OCI-LY7 (cell line): Measurements from ENCODE around the gene GDI1.

ENCODE experiments used
- EZH2phosphoT487 ChIP-seq: fragments of 200-600 bp; sonication (generic); IDR thresholded peaks from 2 replicates; pipeline ENCODE4 v1.6.1; 2018; ENCODE audit warnings: low read depth, borderline replicate concordance, mild to moderate bottlenecking, mixed run types, antibody characterized with exemption, low read length, moderate library complexity, mixed read lengths
- TF ChIP-seq, protein P1 (sequence below): fragments of 200-600 bp; sonication (generic); conservative IDR thresholded peaks from 2 replicates; pipeline ENCODE4 v1.5.1; 2014; ENCODE audit warnings: mild to moderate bottlenecking, antibody characterized with exemption, low read length, moderate library complexity, mixed read lengths

DNA sequence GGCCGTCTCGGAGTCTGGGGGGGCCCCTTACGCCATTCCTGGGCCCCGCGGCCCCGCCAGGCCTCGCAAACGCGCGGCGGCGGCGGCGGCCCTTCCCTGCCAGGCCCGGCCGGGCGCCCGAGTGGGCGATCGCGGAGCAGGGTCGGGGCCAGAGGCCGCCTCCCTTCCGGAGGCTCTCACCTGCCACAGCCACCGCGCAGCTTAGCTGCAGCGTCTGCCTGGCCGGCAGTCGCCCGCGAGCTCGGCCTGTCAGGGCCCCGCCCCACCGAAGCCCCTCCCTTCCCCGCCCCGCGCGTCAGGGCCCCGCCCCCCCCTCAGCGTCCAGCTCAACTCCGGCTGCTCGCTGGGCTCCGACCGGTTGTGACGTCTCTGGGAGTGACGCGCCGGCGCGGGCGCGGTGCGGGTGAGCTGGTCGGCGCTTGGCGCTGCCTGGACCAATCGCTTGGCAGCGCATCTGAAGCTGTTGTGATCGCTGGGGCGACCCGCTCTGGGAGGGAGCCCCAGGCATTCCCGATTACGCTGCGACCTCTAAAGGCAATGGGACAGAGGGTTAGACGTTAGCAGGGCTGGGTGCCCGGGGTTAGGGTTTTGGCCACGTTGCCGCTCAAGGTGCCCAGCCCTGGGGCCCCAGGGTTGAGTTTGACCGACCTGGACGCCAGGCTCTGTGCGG, 53.6 kb downstream of the GDI1 start, which contains the start of gene SLC10A3:
- TF ChIP-seq EZH2phosphoT487: no peak
- TF ChIP-seq, protein P1, sequence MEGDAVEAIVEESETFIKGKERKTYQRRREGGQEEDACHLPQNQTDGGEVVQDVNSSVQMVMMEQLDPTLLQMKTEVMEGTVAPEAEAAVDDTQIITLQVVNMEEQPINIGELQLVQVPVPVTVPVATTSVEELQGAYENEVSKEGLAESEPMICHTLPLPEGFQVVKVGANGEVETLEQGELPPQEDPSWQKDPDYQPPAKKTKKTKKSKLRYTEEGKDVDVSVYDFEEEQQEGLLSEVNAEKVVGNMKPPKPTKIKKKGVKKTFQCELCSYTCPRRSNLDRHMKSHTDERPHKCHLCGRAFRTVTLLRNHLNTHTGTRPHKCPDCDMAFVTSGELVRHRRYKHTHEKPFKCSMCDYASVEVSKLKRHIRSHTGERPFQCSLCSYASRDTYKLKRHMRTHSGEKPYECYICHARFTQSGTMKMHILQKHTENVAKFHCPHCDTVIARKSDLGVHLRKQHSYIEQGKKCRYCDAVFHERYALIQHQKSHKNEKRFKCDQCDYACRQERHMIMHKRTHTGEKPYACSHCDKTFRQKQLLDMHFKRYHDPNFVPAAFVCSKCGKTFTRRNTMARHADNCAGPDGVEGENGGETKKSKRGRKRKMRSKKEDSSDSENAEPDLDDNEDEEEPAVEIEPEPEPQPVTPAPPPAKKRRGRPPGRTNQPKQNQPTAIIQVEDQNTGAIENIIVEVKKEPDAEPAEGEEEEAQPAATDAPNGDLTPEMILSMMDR: peak; percentile 48; the same call in 1 of the 2 replicates
